A549 (cell line): ENCODE data around the gene MRPL20. TPM values are rescaled to one million over a fixed set of nuclear protein-coding genes. Genes with fewer than 3 reads are reported as not detected.

Experiments used
- ATAC-seq, 2 experiments: fragments of 200-7000 bp in 1 of 2; fragments of >200 bp in 1 of 2; cut with Nextera tagmentation in 1 of 2; cut with Tn5 transposase in 1 of 2; 3 replicates each; pipeline versions ENCODE4 v1.8.0 to v1.9.1; 2018 to 2020; ENCODE audit warnings: mild to moderate bottlenecking in 1 of 2, moderate library complexity in 1 of 2
- CTCF ChIA-PET: fragments of 300-600 bp; sonication (Branson Sonifier 250); formaldehyde crosslinking; extraction: SDS; loops from one replicate; lab custom pipeline; 2021; ENCODE audit warnings: antibody characterized with exemption, inconsistent platforms; lab: Yijun Ruan, JAX
- POLR2A ChIA-PET: fragments of 350-600 bp; formaldehyde crosslinking; extraction: SDS; loops from one replicate; lab custom pipeline; 2021; ENCODE audit warnings: antibody characterized with exemption, inconsistent platforms; lab: Yijun Ruan, JAX
- DNase-seq, 2 experiments: peaks; one replicate each; pipeline versions ENCODE4 v3.0.0 to v3.0.0-alpha.2; 2011 to 2016; ENCODE audit warnings: low read depth in 1 of 2, low spot score in 1 of 2
- FAIRE-seq: peaks from 2 replicates; lab custom pipeline; 2011; peaks lifted over from hg19 to GRCh38; lab: Jason Lieb, UNC
- H3K27ac ChIP-seq, 2 experiments: fragments of >200 bp; sonication (Bioruptor Twin); formaldehyde crosslinking; 3 replicates each; pipeline ENCODE4 v1.5.1; 2016 to 2017
- H3K4me1 ChIP-seq: fragments of >200 bp; sonication (Bioruptor Twin); formaldehyde crosslinking; 3 replicates; pipeline ENCODE4 v1.6.1; 2016
- H3K4me2 ChIP-seq: fragments of >200 bp; sonication (Bioruptor Twin); formaldehyde crosslinking; 3 replicates; pipeline ENCODE4 v1.6.1; 2016
- H3K4me3 ChIP-seq: fragments of >200 bp; sonication (Bioruptor Twin); formaldehyde crosslinking; 3 replicates; pipeline ENCODE4 v1.5.1; 2016
- H3K9me3 ChIP-seq: fragments of >200 bp; sonication (Bioruptor Twin); formaldehyde crosslinking; 3 replicates; pipeline ENCODE4 v1.6.1; 2016
- CEBPB ChIP-seq, 2 experiments: fragments of >200 bp in 1 of 2; sonication (Bioruptor Twin) in 1 of 2; formaldehyde crosslinking in 1 of 2; IDR thresholded peaks; 2 replicates each; pipeline ENCODE4 v1.6.1; 2012 to 2016
- EHMT2 ChIP-seq: fragments of 200-600 bp; sonication (generic); IDR thresholded peaks from 2 replicates; pipeline ENCODE4 v1.6.1; 2016; ENCODE audit warnings: antibody characterized with exemption, low read depth, mild to moderate bottlenecking, moderate library complexity
- FOSB ChIP-seq: fragments of 250-450 bp; sonication (Bioruptor Pico); IDR thresholded peaks from 2 replicates; pipeline ENCODE4 v1.5.0; 2020; ENCODE audit warnings: mild to moderate bottlenecking, moderate library complexity
- FOSL2 ChIP-seq, 2 experiments: fragments of 450-650 bp in 1 of 2; fragments of >200 bp in 1 of 2; sonication (Bioruptor Twin) in 1 of 2; formaldehyde crosslinking; IDR thresholded peaks; 2 replicates each; pipeline versions ENCODE4 v1.5.0 to v1.6.1; 2016 to 2020; ENCODE audit warnings: mild to moderate bottlenecking in 1 of 2, moderate library complexity in 1 of 2
- MYC ChIP-seq: IDR thresholded peaks from 2 replicates; pipeline ENCODE4 v1.6.1; 2012; ENCODE audit warnings: mild to moderate bottlenecking, inconsistent platforms, low read length, improper control_type of control experiment, borderline replicate concordance
- NPAS2 ChIP-seq: fragments of 250-450 bp; sonication (Bioruptor Pico); IDR thresholded peaks from 2 replicates; pipeline ENCODE4 v1.8.0; 2022; ENCODE audit warnings: mild to moderate bottlenecking, moderate library complexity, borderline replicate concordance
- RAD21 ChIP-seq, 2 experiments: fragments of >200 bp in 1 of 2; sonication (Bioruptor Twin) in 1 of 2; formaldehyde crosslinking in 1 of 2; IDR thresholded peaks in 1 of 2; conservative IDR thresholded peaks in 1 of 2; 2 replicates in 1 of 2; 3 replicates in 1 of 2; pipeline ENCODE4 v1.6.1; 2012 to 2018; ENCODE audit warnings: inconsistent platforms in 1 of 2
- SMC3 ChIP-seq: fragments of >200 bp; sonication (Bioruptor Twin); formaldehyde crosslinking; IDR thresholded peaks from 3 replicates; pipeline ENCODE4 v1.6.1; 2018; ENCODE audit warnings: inconsistent platforms
- TFCP2L1 ChIP-seq: fragments of 250-450 bp; sonication (Bioruptor Pico); IDR thresholded peaks from 2 replicates; pipeline ENCODE4 v1.5.0; 2021; ENCODE audit warnings: mild to moderate bottlenecking
- WGBS: methylation state at CpG from one replicate; pipeline ENCODE4 v1.1.6; 2017; ENCODE audit errors: missing lambda C conversion rate; 5-methylcytosine and 5-hydroxymethylcytosine counted together
- polyA plus RNA-seq, 4 experiments: library from polyadenylated mRNA; depleted of rRNA in 3 of 4; stranded (reverse); fragments of >200 nt; fragmentation: RNase III in 1 of 4; extraction: RNeasy Plus Mini Kit Qiagen cat#74134 plus additional on column Dnase treatment in 1 of 4; gene quantifications; 2 replicates in 3 of 4; 3 replicates in 1 of 4; pipeline ENCODE4 v1.2.3, GENCODE V29; 2011 to 2017
- TF ChIP-seq, protein P1 (sequence below): IDR thresholded peaks from 2 replicates; pipeline ENCODE4 v1.6.1; 2012
- TF ChIP-seq, protein P2 (sequence below): IDR thresholded peaks from 2 replicates; pipeline ENCODE4 v1.6.1; 2012; ENCODE audit warnings: low read depth, borderline replicate concordance
- TF ChIP-seq, protein P3 (sequence below): fragments of 250-450 bp; sonication (Bioruptor Pico); IDR thresholded peaks from 2 replicates; pipeline ENCODE4 v1.5.0; 2020; ENCODE audit warnings: low read depth, mild to moderate bottlenecking, moderate library complexity
- TF ChIP-seq, protein P4 (sequence below): IDR thresholded peaks from 2 replicates; pipeline ENCODE4 v1.6.1; 2012
- TF ChIP-seq, protein P5 (sequence below): fragments of >200 bp; sonication (Bioruptor Twin); formaldehyde crosslinking; IDR thresholded peaks from 3 replicates; pipeline ENCODE4 v1.5.1; 2016

MRPL20 gene
- polyA plus RNA-seq, 2 of the 4 experiments (the other 2 are of a cell fraction) = 158 to 163 TPM

- no peak for TF ChIP-seq TFCP2L1
- TF ChIP-seq NPAS2 = no peak
Measured at GRCh38 chr1:1442069-1442770, 35.1 kb upstream of the MRPL20 start (continued).

- Histone ChIP-seq H3K9me3 (no peaks in the 10 kb centered on the region), H3K27ac (peak overlapping the region in 1 of 2 experiments; percentile 31; a peak in 2 of 6 replicates), H3K4me3 (no peak overlapping the region), H3K4me2 (0 out of 3 replicates have a peak overlapping the region, but pooled peaks have one; percentile 26), H3K4me1 (peaks cover 24% of the 10 kb centered on the region)
- WGBS = 27% methylated on average over 12 of the region's 29 CpGs
- peak in 1 of 2 experiments; percentile 71 for DNase-seq
- ATAC-seq = peak; percentile 72 to 85
- ChIA-PET CTCF (interaction anchor here (0.7 to 8.5 kb wide), 23 partner anchors 9 to 143 kb away, joined by 3 to 162 read pairs (median 6); partner anchors contain the start of genes ATAD3A, AURKAIP1, CCNL2 and DVL1), POLR2A (no interaction called here)
- no peak for FAIRE-seq
- TF ChIP-seq EHMT2 (no peak), SMC3 (peak; percentile 40; the same call in 2 of the 3 replicates), RAD21 (conservative IDR thresholded peaks at IDR 0.05 in 1 of 2, IDR thresholded peaks at IDR 0.05 in 1 of 2) (peak; percentile 37 to 49), FOSL2 (IDR thresholded peaks at IDR 0.05) (no peak), FOSL2 (CRISPR knock-in tag; IDR thresholded peaks at IDR 0.05) (no peak), MYC (peak; percentile 67; the same call in 1 of the 2 replicates), FOSB (CRISPR knock-in tag) (no peak), CEBPB (IDR thresholded peaks at IDR 0.05) (no peak)
- TF ChIP-seq, protein P1, sequence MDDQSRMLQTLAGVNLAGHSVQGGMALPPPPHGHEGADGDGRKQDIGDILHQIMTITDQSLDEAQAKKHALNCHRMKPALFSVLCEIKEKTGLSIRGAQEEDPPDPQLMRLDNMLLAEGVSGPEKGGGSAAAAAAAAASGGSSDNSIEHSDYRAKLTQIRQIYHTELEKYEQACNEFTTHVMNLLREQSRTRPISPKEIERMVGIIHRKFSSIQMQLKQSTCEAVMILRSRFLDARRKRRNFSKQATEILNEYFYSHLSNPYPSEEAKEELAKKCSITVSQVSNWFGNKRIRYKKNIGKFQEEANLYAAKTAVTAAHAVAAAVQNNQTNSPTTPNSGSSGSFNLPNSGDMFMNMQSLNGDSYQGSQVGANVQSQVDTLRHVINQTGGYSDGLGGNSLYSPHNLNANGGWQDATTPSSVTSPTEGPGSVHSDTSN = no peak
- TF ChIP-seq, protein P2, sequence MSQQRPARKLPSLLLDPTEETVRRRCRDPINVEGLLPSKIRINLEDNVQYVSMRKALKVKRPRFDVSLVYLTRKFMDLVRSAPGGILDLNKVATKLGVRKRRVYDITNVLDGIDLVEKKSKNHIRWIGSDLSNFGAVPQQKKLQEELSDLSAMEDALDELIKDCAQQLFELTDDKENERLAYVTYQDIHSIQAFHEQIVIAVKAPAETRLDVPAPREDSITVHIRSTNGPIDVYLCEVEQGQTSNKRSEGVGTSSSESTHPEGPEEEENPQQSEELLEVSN = no peak
- TF ChIP-seq, protein P3, sequence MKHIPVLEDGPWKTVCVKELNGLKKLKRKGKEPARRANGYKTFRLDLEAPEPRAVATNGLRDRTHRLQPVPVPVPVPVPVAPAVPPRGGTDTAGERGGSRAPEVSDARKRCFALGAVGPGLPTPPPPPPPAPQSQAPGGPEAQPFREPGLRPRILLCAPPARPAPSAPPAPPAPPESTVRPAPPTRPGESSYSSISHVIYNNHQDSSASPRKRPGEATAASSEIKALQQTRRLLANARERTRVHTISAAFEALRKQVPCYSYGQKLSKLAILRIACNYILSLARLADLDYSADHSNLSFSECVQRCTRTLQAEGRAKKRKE (CRISPR knock-in tag) = no peak
- TF ChIP-seq, protein P4, sequence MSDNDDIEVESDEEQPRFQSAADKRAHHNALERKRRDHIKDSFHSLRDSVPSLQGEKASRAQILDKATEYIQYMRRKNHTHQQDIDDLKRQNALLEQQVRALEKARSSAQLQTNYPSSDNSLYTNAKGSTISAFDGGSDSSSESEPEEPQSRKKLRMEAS = peak; percentile 78
- TF ChIP-seq, protein P5, sequence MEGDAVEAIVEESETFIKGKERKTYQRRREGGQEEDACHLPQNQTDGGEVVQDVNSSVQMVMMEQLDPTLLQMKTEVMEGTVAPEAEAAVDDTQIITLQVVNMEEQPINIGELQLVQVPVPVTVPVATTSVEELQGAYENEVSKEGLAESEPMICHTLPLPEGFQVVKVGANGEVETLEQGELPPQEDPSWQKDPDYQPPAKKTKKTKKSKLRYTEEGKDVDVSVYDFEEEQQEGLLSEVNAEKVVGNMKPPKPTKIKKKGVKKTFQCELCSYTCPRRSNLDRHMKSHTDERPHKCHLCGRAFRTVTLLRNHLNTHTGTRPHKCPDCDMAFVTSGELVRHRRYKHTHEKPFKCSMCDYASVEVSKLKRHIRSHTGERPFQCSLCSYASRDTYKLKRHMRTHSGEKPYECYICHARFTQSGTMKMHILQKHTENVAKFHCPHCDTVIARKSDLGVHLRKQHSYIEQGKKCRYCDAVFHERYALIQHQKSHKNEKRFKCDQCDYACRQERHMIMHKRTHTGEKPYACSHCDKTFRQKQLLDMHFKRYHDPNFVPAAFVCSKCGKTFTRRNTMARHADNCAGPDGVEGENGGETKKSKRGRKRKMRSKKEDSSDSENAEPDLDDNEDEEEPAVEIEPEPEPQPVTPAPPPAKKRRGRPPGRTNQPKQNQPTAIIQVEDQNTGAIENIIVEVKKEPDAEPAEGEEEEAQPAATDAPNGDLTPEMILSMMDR = peak; percentile 64
Measured at GRCh38 chr1:1441002-1441888, 34.2 kb upstream of the MRPL20 start.
